ENCODE results near the gene WDR83.
"Not testable (repeated sequence)": the region's sequence is repeated elsewhere in the genome, so short reads cannot be mapped to it uniquely, and the experiment has no call there.

The WDR83 gene

GRCh38 chr19:12667731-12668302, 1.2 kb downstream of the WDR83 start:
- H3K4me3 Mint-ChIP-seq: peak overlapping the region; percentile 94

GRCh38 chr19:12668346-12668745, 1.7 kb downstream of the WDR83 start:
- intact Hi-C loops (cut with micrococcal nuclease): loop anchor here (5.0 kb wide), 1 partner anchor 56 kb away; the partner anchor contains the start of genes ZNF490 and ZNF791
- H3K4me1 Mint-ChIP-seq (ENCODE audit: low read depth): peaks cover 72% of the 10 kb centered on the region

More at GRCh38 chr19:12667731-12668302, 1.2 kb downstream of the WDR83 start:
- Mint-ChIP-seq H3K36me3 (ENCODE audit: low read depth) (peaks cover 89% of the 10 kb centered on the region), H3K27ac (peak overlapping the region; percentile 99), H3K4me1 (ENCODE audit: low read depth) (peaks cover 76% of the 10 kb centered on the region), H3K27me3 (no peaks in the 10 kb centered on the region), H3K9me3 (no peaks in the 10 kb centered on the region)
- intact Hi-C loops (cut with micrococcal nuclease): loop anchor here (5.0 kb wide), 1 partner anchor 56 kb away; the partner anchor contains the start of genes ZNF490 and ZNF791

GRCh38 chr19:12668932-12669269, 2.3 kb downstream of the WDR83 start:
- peak overlapping the region; percentile 99 for H3K27ac Mint-ChIP-seq
- no peaks in the 10 kb centered on the region for H3K27me3 Mint-ChIP-seq
- intact Hi-C loops (cut with micrococcal nuclease): loop anchor here (1.0 to 5.0 kb wide), 2 partner anchors 12 to 57 kb away; partner anchors contain the start of genes DHPS, ZNF490 and ZNF791
- peak overlapping the region; percentile 94 for H3K4me3 Mint-ChIP-seq
- H3K9me3 Mint-ChIP-seq: no peaks in the 10 kb centered on the region
- H3K4me1 Mint-ChIP-seq (ENCODE audit: low read depth): peaks cover 73% of the 10 kb centered on the region
- H3K36me3 Mint-ChIP-seq (ENCODE audit: low read depth): peaks cover 89% of the 10 kb centered on the region

More at GRCh38 chr19:12668346-12668745, 1.7 kb downstream of the WDR83 start:
- Mint-ChIP-seq H3K27me3 (no peaks in the 10 kb centered on the region), H3K27ac (peak overlapping the region; percentile 99), H3K9me3 (no peaks in the 10 kb centered on the region), H3K36me3 (ENCODE audit: low read depth) (peaks cover 89% of the 10 kb centered on the region), H3K4me3 (peak overlapping the region; percentile 94)

GRCh38 chr19:12669270-12670158, 2.9 kb downstream of the WDR83 start:
- intact Hi-C loops (cut with micrococcal nuclease): loop anchor here (1.0 to 10.0 kb wide), 3 partner anchors 12 to 785 kb away; partner anchors contain the start of genes DHPS, ZNF490, ZNF69 and ZNF791
- no peaks in the 10 kb centered on the region for H3K27me3 Mint-ChIP-seq
- H3K4me1 Mint-ChIP-seq (ENCODE audit: low read depth): peaks cover 73% of the 10 kb centered on the region
- peaks cover 89% of the 10 kb centered on the region for H3K36me3 Mint-ChIP-seq (ENCODE audit: low read depth)
- H3K27ac Mint-ChIP-seq: peak overlapping the region; percentile 99
- no peaks in the 10 kb centered on the region for H3K9me3 Mint-ChIP-seq
- peak overlapping the region; percentile 94 for H3K4me3 Mint-ChIP-seq

- no peaks in the 10 kb centered on the region for H3K9me3 Mint-ChIP-seq
- H3K27ac Mint-ChIP-seq: peak overlapping the region; percentile 99
- H3K4me1 Mint-ChIP-seq (ENCODE audit: low read depth): peaks cover 73% of the 10 kb centered on the region
- H3K27me3 Mint-ChIP-seq: no peaks in the 10 kb centered on the region
- H3K4me3 Mint-ChIP-seq: peak overlapping the region; percentile 94
- H3K36me3 Mint-ChIP-seq (ENCODE audit: low read depth): peaks cover 89% of the 10 kb centered on the region
- intact Hi-C loops (cut with micrococcal nuclease): loop anchor here (10.0 kb wide), 1 partner anchor 786 kb away; the partner anchor contains the start of gene ZNF69
Observed at GRCh38 chr19:12670159-12670928, 3.7 kb downstream of the WDR83 start.

- no peaks in the 10 kb centered on the region for H3K27me3 Mint-ChIP-seq
- intact Hi-C loops (cut with micrococcal nuclease): loop anchor here (1.0 to 10.0 kb wide), 3 partner anchors 32 to 788 kb away; partner anchors contain the start of gene ZNF69
- H3K4me1 Mint-ChIP-seq (ENCODE audit: low read depth): peaks cover 69% of the 10 kb centered on the region
- no peaks in the 10 kb centered on the region for H3K9me3 Mint-ChIP-seq
- H3K36me3 Mint-ChIP-seq (ENCODE audit: low read depth): peaks cover 96% of the 10 kb centered on the region
- no peak overlapping the region for H3K27ac Mint-ChIP-seq
- H3K4me3 Mint-ChIP-seq: no peak overlapping the region
Observed at GRCh38 chr19:12672744-12673143, 6.1 kb downstream of the WDR83 start.

- peaks cover 95% of the 10 kb centered on the region for H3K36me3 Mint-ChIP-seq (ENCODE audit: low read depth)
- no peak overlapping the region for H3K27ac Mint-ChIP-seq
- no peaks in the 10 kb centered on the region for H3K27me3 Mint-ChIP-seq
- H3K4me1 Mint-ChIP-seq (ENCODE audit: low read depth): peaks cover 59% of the 10 kb centered on the region
- intact Hi-C loops (cut with micrococcal nuclease): loop anchor here (10.0 kb wide), 1 partner anchor 791 kb away; the partner anchor contains the start of gene ZNF69
- H3K4me3 Mint-ChIP-seq: no peak overlapping the region
- no peaks in the 10 kb centered on the region for H3K9me3 Mint-ChIP-seq
Observed at GRCh38 chr19:12675399-12675798, 8.8 kb downstream of the WDR83 start.

- peaks cover 93% of the 10 kb centered on the region for H3K36me3 Mint-ChIP-seq (ENCODE audit: low read depth)
- H3K4me1 Mint-ChIP-seq (ENCODE audit: low read depth): peaks cover 57% of the 10 kb centered on the region
- no peak overlapping the region for H3K4me3 Mint-ChIP-seq
- intact Hi-C loops (cut with micrococcal nuclease): loop anchor here (10.0 kb wide), 1 partner anchor 791 kb away; the partner anchor contains the start of gene ZNF69
- H3K9me3 Mint-ChIP-seq: no peaks in the 10 kb centered on the region
- H3K27me3 Mint-ChIP-seq: no peaks in the 10 kb centered on the region
- no peak overlapping the region for H3K27ac Mint-ChIP-seq
Observed at GRCh38 chr19:12675940-12676339, 9.3 kb downstream of the WDR83 start.

- H3K4me1 Mint-ChIP-seq (ENCODE audit: low read depth): peaks cover 60% of the 10 kb centered on the region
- no peaks in the 10 kb centered on the region for H3K27me3 Mint-ChIP-seq
- intact Hi-C loops (cut with micrococcal nuclease): loop anchor here (10.0 kb wide), 1 partner anchor 792 kb away; the partner anchor contains the start of gene ZNF69
- no peaks in the 10 kb centered on the region for H3K9me3 Mint-ChIP-seq
- peaks cover 96% of the 10 kb centered on the region for H3K36me3 Mint-ChIP-seq (ENCODE audit: low read depth)
- no peak overlapping the region for H3K27ac Mint-ChIP-seq
- H3K4me3 Mint-ChIP-seq: no peak overlapping the region
Observed at GRCh38 chr19:12676384-12676792, 9.8 kb downstream of the WDR83 start.

- intact Hi-C loops (cut with micrococcal nuclease): loop anchor here (10.0 kb wide), 1 partner anchor 792 kb away; the partner anchor contains the start of gene ZNF69
- Mint-ChIP-seq H3K27me3 (no peaks in the 10 kb centered on the region), H3K9me3 (no peaks in the 10 kb centered on the region), H3K4me1 (ENCODE audit: low read depth) (peaks cover 56% of the 10 kb centered on the region), H3K27ac (no peak overlapping the region), H3K4me3 (no peak overlapping the region), H3K36me3 (ENCODE audit: low read depth) (peaks cover 95% of the 10 kb centered on the region)
Observed at GRCh38 chr19:12676928-12677327, 10.3 kb downstream of the WDR83 start.

- intact Hi-C loops (cut with micrococcal nuclease): loop anchor here (10.0 kb wide), 1 partner anchor 793 kb away; the partner anchor contains the start of gene ZNF69
- H3K4me3 Mint-ChIP-seq, H3K27ac Mint-ChIP-seq, H3K27me3 Mint-ChIP-seq, H3K9me3 Mint-ChIP-seq: not testable (repeated sequence)
- H3K36me3 Mint-ChIP-seq (ENCODE audit: low read depth): peaks cover 84% of the 10 kb centered on the region
- H3K4me1 Mint-ChIP-seq (ENCODE audit: low read depth): peaks cover 48% of the 10 kb centered on the region
Observed at GRCh38 chr19:12678039-12678438, 11.4 kb downstream of the WDR83 start.

- no peak overlapping the region for H3K27ac Mint-ChIP-seq
- H3K9me3 Mint-ChIP-seq: no peaks in the 10 kb centered on the region
- H3K27me3 Mint-ChIP-seq: no peaks in the 10 kb centered on the region
- H3K4me1 Mint-ChIP-seq (ENCODE audit: low read depth): peaks cover 33% of the 10 kb centered on the region
- peaks cover 64% of the 10 kb centered on the region for H3K36me3 Mint-ChIP-seq (ENCODE audit: low read depth)
- peak overlapping the region; percentile 27 for H3K4me3 Mint-ChIP-seq
- intact Hi-C loops (cut with micrococcal nuclease): no loop called here
Observed at GRCh38 chr19:12680034-12680433, 13.4 kb downstream of the WDR83 start.
